ENCODE measurements around the gene SRSF6.

Gene SRSF6

DNA sequence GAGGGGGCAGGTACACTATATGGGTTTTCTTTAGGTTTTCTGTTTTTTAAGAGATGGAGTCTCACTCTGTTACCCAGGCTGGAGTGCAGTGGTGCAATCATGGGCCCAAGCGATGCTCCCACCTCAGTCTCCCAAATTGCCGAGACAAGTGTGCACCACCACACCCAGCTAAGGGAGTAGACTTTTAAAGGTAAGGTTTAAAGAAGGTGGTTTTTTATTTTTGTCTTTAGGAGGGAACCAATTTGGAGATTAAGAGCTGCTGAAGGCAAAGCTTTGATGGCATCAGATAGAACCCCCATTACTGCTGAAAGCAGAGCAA, 7.9 kb downstream of the SRSF6 start:
- H3K4me3 ChIP-seq (ENCODE audit: low read length) = no peak overlapping the region
- DNase-seq (ENCODE audit: low read depth) = no peak
- TF ChIP-seq, protein P1, sequence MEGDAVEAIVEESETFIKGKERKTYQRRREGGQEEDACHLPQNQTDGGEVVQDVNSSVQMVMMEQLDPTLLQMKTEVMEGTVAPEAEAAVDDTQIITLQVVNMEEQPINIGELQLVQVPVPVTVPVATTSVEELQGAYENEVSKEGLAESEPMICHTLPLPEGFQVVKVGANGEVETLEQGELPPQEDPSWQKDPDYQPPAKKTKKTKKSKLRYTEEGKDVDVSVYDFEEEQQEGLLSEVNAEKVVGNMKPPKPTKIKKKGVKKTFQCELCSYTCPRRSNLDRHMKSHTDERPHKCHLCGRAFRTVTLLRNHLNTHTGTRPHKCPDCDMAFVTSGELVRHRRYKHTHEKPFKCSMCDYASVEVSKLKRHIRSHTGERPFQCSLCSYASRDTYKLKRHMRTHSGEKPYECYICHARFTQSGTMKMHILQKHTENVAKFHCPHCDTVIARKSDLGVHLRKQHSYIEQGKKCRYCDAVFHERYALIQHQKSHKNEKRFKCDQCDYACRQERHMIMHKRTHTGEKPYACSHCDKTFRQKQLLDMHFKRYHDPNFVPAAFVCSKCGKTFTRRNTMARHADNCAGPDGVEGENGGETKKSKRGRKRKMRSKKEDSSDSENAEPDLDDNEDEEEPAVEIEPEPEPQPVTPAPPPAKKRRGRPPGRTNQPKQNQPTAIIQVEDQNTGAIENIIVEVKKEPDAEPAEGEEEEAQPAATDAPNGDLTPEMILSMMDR (conservative IDR thresholded peaks at IDR 0.05; ENCODE audit: low read depth, low read length) = no peak

DNA sequence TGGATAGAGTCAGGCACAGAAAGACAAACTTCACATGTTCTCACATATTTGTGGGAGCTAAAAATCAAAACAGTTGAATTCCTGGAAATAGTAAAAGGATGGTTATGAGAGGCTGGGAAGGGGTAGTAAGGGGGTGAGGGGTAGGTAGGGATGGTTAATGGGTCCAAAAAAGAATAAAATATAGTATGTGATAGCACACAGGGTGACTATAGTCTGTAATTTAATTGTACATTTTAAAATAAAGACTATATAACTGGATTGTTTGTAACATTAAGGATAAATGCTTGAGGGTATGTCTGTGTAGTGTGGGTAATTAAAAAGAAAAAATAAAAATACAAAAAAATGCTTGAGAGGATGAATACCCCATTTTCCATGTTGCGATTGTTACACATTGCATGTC, 9.9 kb downstream of the SRSF6 start:
- H3K4me3 ChIP-seq (ENCODE audit: low read length) = no peak overlapping the region
- TF ChIP-seq, protein P1 (conservative IDR thresholded peaks at IDR 0.05; ENCODE audit: low read depth, low read length) = no peak
- DNase-seq (ENCODE audit: low read depth) = no peak

DNA sequence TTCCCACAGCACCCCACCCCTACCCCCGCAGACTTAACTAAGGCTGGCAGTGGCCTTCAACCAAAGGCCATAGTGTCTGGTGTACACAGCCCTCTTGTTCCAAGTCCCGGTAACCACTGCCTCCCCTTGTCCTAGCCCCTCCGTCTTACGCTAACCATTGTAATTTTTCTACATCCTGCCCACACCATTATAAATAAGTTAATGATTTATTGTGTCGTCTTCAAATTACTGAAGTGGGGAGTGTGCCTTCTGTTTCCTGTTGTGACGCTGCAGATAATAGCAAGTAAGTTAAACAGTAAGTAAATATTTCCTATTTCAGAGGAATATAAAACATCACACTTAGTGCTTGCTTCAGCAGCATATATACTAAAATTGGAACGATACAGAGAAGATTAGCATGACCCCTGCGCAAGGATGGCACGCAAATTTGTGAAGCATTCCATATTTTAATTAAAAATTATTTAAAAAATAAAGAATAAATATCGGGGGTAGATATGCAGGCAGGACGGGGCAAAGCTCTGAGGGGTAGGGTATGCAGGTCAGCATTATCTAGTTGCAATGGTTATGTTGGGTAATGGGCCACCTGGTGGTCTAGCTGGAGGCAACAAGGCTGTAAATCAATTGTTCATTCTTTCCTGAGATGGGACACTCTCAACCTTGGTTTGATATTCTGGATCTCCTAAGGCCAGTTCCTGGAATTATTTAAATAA, 15.1 kb downstream of the SRSF6 start:
- DNase-seq (ENCODE audit: low read depth) = no peak
- TF ChIP-seq, protein P1 (conservative IDR thresholded peaks at IDR 0.05; ENCODE audit: low read depth, low read length) = no peak
- no peak overlapping the region for H3K4me3 ChIP-seq (ENCODE audit: low read length)

DNA sequence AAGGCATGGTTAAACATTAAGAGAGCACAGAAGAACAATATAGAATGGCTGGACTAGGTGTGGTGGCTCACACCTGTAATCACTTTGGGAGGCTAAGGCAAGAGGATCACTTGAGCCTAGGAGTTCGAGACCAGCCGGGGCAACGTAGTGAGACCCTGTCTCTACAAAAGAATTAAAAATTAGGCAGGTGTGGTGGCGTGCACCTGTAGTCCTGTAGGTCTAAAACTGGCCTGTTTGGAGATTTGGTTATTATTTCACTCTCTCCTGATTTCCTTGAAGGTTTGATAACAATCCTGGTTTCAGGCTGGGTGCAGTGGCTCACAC, 15.6 kb downstream of the SRSF6 start:
- TF ChIP-seq, protein P1 (conservative IDR thresholded peaks at IDR 0.05; ENCODE audit: low read depth, low read length) = no peak
- DNase-seq (ENCODE audit: low read depth) = no peak
- no peak overlapping the region for H3K4me3 ChIP-seq (ENCODE audit: low read length)

DNA sequence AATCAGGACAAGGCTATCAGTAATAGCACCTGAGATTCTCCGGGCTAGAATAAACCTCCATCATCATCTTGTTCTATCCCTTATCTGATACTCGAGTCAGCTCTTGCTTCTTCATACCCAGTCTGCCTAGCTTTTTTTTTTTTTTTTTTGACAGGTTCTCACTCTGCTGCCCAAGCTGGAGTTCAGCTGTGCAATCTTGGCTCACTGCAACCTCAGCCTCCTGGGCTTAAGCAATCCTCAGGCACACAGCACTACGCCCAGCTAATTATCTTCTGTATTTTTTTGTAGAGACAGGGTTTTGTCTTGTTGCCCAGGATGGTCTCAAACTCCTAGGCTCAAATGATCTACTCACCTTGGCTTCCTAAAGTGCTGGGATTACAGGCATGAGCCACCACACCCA, 19.5 kb downstream of the SRSF6 start:
- no peak overlapping the region for H3K4me3 ChIP-seq (ENCODE audit: low read length)
- DNase-seq (ENCODE audit: low read depth) = no peak
- TF ChIP-seq, protein P1 (conservative IDR thresholded peaks at IDR 0.05; ENCODE audit: low read depth, low read length) = no peak

DNA sequence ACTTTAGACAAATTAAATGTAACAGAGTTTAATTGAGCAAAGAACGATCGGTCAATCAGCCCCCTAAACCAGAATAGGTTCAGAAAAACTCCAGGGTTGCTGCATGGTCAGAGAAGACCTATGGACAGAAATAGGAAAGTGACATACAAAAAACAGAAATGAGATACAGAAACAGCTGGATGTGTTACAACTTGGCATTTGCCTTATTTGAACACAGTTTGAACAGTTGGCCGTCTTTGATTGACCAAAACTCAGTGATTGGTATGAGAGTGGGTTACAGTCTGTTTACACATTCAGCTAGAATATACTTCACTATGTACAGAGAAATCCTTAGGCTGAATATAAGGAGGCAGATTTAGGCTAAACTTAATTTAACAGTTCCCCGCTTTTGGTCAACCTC, 19.9 kb downstream of the SRSF6 start:
- DNase-seq (ENCODE audit: low read depth) = no peak
- TF ChIP-seq, protein P1 (conservative IDR thresholded peaks at IDR 0.05; ENCODE audit: low read depth, low read length) = no peak
- no peak overlapping the region for H3K4me3 ChIP-seq (ENCODE audit: low read length)

DNA sequence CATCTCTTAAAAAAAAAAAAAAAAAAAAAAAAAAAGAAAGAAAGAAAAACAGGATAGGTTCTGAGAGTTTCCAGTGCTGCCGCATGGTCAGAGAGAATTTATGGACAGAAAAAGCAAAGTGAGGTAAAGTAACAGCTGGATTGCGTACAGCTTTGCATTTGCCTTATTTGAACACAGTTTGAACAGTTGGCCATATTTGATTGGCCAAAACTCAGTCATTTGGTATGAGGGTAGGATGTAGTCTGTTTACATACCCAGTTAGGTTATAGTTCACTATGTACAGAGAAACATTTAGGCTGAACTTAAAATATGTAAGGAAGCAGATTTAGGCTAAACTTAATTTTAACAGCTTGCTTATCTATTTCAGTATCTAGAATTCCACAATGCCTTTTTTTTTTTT, 32.3 kb downstream of the SRSF6 start:
- TF ChIP-seq, protein P1 (conservative IDR thresholded peaks at IDR 0.05; ENCODE audit: low read depth, low read length) = no peak

More for the DNA sequence above, 32.3 kb downstream of the SRSF6 start:
- no peak overlapping the region for H3K4me3 ChIP-seq (ENCODE audit: low read length)
- no peak for DNase-seq (ENCODE audit: low read depth)
